ENCODE results near the gene CAPN5.

CAPN5 gene

GRCh38 chr11:77101043-77101537 is 34.3 kb downstream of the CAPN5 start:
- Histone ChIP-seq H3K9me3 (ENCODE audit: insufficient read depth, low read depth, low read length) (no peaks in the 10 kb centered on the region), H2AFZ (ENCODE audit: low read length) (no peak overlapping the region), H3K79me2 (ENCODE audit: insufficient read depth, low read length) (no peaks in the 10 kb centered on the region), H4K20me1 (ENCODE audit: insufficient read depth, low read length, poor library complexity, severe bottlenecking) (no peaks in the 10 kb centered on the region), H3K9me2 (replicated peaks; ENCODE audit: low read depth, low read length) (no peaks in the 10 kb centered on the region), H3K4me2 (ENCODE audit: low read depth, low read length, poor library complexity, severe bottlenecking) (no peak overlapping the region), H3K9ac (ENCODE audit: low read depth, low read length, poor library complexity, severe bottlenecking) (no peak overlapping the region), H3K4me3 (ENCODE audit: low read length, poor library complexity, severe bottlenecking) (no peak overlapping the region), H3K36me3 (ENCODE audit: insufficient read depth, low read length) (no peaks in the 10 kb centered on the region), H3K4me1 (ENCODE audit: insufficient read depth, low read length, poor library complexity, severe bottlenecking) (no peaks in the 10 kb centered on the region), H3K27me3 (ENCODE audit: insufficient read depth, low read length, poor library complexity, severe bottlenecking) (no peaks in the 10 kb centered on the region), H3F3A (ENCODE audit: low read depth) (no peaks in the 10 kb centered on the region)
- TF ChIP-seq EZH2phosphoT487 (IDR thresholded peaks at IDR 0.05; ENCODE audit: borderline replicate concordance) (no peak), CTCF (conservative IDR thresholded peaks at IDR 0.05; ENCODE audit: low read length) (peak; percentile 80)

GRCh38 chr11:77102246-77103210 is 35.8 kb downstream of the CAPN5 start, which contains the start of gene OMP:
OMP (plus strand) TSS chr11:77102840; CDS start chr11:77102840, 0 bp downstream.
- no peak within 1 kb of the TSS for H3K4me2 ChIP-seq (ENCODE audit: low read depth, low read length, poor library complexity, severe bottlenecking)
- no peaks in the 10 kb centered on the region for H3K9me3 ChIP-seq (ENCODE audit: insufficient read depth, low read depth, low read length)
- H2AFZ ChIP-seq (ENCODE audit: low read length), result no peak within 1 kb of the TSS
- no peaks in the 10 kb centered on the region for H3K4me1 ChIP-seq (ENCODE audit: insufficient read depth, low read length, poor library complexity, severe bottlenecking)
- no peak for TF ChIP-seq EZH2phosphoT487 (IDR thresholded peaks at IDR 0.05; ENCODE audit: borderline replicate concordance)
- TF ChIP-seq CTCF (conservative IDR thresholded peaks at IDR 0.05; ENCODE audit: low read length), result no peak
- no peaks in the 10 kb centered on the region for H3K9me2 ChIP-seq (replicated peaks; ENCODE audit: low read depth, low read length)
- H3F3A ChIP-seq (ENCODE audit: low read depth), result no peaks in the 10 kb centered on the region
- H3K9ac ChIP-seq (ENCODE audit: low read depth, low read length, poor library complexity, severe bottlenecking), result no peak within 1 kb of the TSS
- H3K36me3 ChIP-seq (ENCODE audit: insufficient read depth, low read length), result no peaks in the 10 kb centered on the region
- H4K20me1 ChIP-seq (ENCODE audit: insufficient read depth, low read length, poor library complexity, severe bottlenecking), result no peaks in the 10 kb centered on the region
- H3K4me3 ChIP-seq (ENCODE audit: low read length, poor library complexity, severe bottlenecking), result no peak within 1 kb of the TSS
- H3K79me2 ChIP-seq (ENCODE audit: insufficient read depth, low read length), result no peaks in the 10 kb centered on the region
- H3K27me3 ChIP-seq (ENCODE audit: insufficient read depth, low read length, poor library complexity, severe bottlenecking), result no peaks in the 10 kb centered on the region

DNA sequence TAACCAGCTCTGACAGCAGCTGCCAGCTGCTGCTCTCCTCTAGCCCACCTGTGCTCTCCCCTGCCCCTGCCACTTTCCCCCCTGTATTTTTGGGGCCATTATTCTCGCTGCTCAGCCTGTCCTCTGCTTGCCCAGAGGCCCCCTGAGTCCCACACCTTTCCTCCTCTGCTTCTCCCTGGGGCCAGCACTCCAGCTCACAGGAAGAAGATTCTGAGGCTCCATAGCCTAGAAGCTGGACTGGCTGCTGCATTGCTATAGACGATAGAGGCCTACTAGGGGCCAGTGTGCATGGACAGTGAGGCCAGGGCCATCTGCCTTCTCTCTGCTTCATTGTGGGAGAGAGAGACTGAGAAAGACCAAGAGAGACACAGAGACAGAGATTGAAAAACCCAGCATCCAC is 36.5 kb downstream of the CAPN5 start:
- Histone ChIP-seq H3K9me3 (ENCODE audit: insufficient read depth, low read depth, low read length) (no peaks in the 10 kb centered on the region), H3K27me3 (ENCODE audit: insufficient read depth, low read length, poor library complexity, severe bottlenecking) (no peaks in the 10 kb centered on the region), H3F3A (ENCODE audit: low read depth) (no peaks in the 10 kb centered on the region), H3K79me2 (ENCODE audit: insufficient read depth, low read length) (no peaks in the 10 kb centered on the region), H4K20me1 (ENCODE audit: insufficient read depth, low read length, poor library complexity, severe bottlenecking) (no peaks in the 10 kb centered on the region), H3K9me2 (replicated peaks; ENCODE audit: low read depth, low read length) (no peaks in the 10 kb centered on the region), H3K4me1 (ENCODE audit: insufficient read depth, low read length, poor library complexity, severe bottlenecking) (no peaks in the 10 kb centered on the region), H3K4me2 (ENCODE audit: low read depth, low read length, poor library complexity, severe bottlenecking) (no peak overlapping the region), H2AFZ (ENCODE audit: low read length) (no peak overlapping the region), H3K4me3 (ENCODE audit: low read length, poor library complexity, severe bottlenecking) (no peak overlapping the region), H3K9ac (ENCODE audit: low read depth, low read length, poor library complexity, severe bottlenecking) (no peak overlapping the region), H3K36me3 (ENCODE audit: insufficient read depth, low read length) (no peaks in the 10 kb centered on the region)
- no peak for TF ChIP-seq CTCF (conservative IDR thresholded peaks at IDR 0.05; ENCODE audit: low read length)
- no peak for TF ChIP-seq EZH2phosphoT487 (IDR thresholded peaks at IDR 0.05; ENCODE audit: borderline replicate concordance)
